Kidney epithelial cell (primary cell): ENCODE results near the gene PCP4. TPM values are rescaled to one million over a fixed set of nuclear protein-coding genes. Genes with fewer than 3 reads are reported as not detected.

Experiments
- DNase-seq: peaks from one replicate; pipeline ENCODE4 v3.0.0-alpha.2; 2010; ENCODE audit warnings: low read depth
- H3K27me3 ChIP-seq: 2 replicates; pipeline ENCODE4 v1.6.0; 2011; ENCODE audit warnings: low read length; ENCODE audit not compliant: control insufficient read depth, insufficient read depth
- H3K36me3 ChIP-seq: 2 replicates; pipeline ENCODE4 v1.5.1; 2011; ENCODE audit warnings: low read length; ENCODE audit not compliant: control insufficient read depth, insufficient read depth
- H3K4me3 ChIP-seq: 2 replicates; pipeline ENCODE4 v1.5.1; 2011; ENCODE audit warnings: low read depth, mild to moderate bottlenecking, control low read depth, low read length
- total RNA-seq: library from RNA; depleted of rRNA; stranded (reverse); fragments of >200 nt; gene quantifications from 2 replicates; pipeline ENCODE4 v1.2.3, GENCODE V29; 2015
- TF ChIP-seq, protein P1 (sequence below): IDR thresholded peaks from 2 replicates; pipeline ENCODE4 v1.5.1; 2011; ENCODE audit warnings: mild to moderate bottlenecking, moderate library complexity, low read length, control low read depth, inconsistent platforms; ENCODE audit not compliant: insufficient read depth, poor library complexity, severe bottlenecking

PCP4 gene
- total RNA-seq, 1 donor from 2014 or later = 1.2 TPM

DNA sequence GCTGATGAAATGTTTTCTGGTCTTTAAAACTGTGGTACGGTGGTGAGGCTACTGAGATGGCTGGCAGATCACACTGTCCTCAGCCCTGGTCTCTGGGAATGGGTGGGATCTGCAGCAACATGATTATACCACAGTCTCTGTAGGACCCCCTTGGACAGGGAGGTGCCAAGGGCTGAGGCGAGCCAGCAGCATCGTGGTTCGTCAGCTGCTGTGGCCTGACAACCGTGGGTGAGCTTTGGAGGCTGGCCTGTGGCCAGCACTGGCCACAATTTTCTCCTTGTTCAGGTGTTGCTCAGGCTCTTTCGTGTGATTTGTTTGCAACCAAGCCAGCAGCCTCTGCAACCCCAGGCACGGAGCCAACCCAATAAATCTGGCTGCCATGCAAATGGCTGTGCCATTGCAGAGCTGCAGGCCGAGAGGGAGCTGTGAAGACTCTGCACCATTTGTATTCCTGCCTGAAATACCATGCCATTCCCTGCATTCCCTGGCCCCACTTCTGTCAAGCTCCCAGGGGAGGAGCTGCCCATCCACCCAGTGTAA is 70.9 kb downstream of the PCP4 start:
- no peak for DNase-seq
- Histone ChIP-seq H3K4me3 (no peak overlapping the region), H3K36me3 (no peaks in the 10 kb centered on the region), H3K27me3 (no peaks in the 10 kb centered on the region)
- TF ChIP-seq, protein P1, sequence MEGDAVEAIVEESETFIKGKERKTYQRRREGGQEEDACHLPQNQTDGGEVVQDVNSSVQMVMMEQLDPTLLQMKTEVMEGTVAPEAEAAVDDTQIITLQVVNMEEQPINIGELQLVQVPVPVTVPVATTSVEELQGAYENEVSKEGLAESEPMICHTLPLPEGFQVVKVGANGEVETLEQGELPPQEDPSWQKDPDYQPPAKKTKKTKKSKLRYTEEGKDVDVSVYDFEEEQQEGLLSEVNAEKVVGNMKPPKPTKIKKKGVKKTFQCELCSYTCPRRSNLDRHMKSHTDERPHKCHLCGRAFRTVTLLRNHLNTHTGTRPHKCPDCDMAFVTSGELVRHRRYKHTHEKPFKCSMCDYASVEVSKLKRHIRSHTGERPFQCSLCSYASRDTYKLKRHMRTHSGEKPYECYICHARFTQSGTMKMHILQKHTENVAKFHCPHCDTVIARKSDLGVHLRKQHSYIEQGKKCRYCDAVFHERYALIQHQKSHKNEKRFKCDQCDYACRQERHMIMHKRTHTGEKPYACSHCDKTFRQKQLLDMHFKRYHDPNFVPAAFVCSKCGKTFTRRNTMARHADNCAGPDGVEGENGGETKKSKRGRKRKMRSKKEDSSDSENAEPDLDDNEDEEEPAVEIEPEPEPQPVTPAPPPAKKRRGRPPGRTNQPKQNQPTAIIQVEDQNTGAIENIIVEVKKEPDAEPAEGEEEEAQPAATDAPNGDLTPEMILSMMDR = no peak

DNA sequence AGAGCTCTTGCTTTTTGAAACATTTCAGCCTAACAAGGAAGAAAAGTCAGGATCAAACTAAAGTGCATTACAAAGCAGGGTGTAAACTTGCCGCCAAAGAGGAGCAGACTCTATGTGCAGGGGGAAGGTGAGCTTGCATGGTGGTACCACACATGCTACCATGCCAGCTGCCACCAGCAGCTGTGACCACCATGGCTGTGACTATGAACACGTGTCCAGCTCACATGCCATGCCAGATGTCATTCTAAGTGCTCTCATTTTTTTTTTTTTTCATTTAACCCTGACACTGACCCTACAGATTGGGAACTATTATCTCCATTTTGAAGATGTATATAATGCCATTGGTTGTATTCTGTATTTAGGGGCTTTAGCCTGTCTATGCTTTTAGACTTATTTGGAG is 79.0 kb downstream of the PCP4 start:
- peaks cover 2% of the 10 kb centered on the region for H3K27me3 ChIP-seq
- no peaks in the 10 kb centered on the region for H3K36me3 ChIP-seq
- TF ChIP-seq, protein P1 = no peak
- DNase-seq = no peak
- H3K4me3 ChIP-seq = no peak overlapping the region

DNA sequence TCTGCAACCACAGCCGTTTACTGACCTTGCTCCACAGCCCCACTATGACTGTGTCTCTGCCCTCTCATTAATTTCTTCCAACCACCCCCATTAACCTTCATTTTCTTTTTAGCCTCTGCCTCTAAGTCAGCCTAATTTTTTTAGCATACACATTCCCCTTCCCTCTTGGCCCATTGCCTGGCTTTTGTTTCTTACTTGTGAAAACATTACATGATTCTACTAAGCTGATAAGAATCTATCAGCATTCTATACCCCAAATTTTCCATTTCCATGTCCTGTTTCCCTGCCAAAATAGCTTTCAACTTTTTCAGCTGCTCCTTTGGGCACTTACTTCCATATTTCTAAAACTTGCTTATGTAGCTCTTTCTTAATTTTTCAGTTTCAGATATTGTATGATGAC is 79.8 kb downstream of the PCP4 start:
- TF ChIP-seq, protein P1 = no peak
- Histone ChIP-seq H3K4me3 (no peak overlapping the region), H3K36me3 (no peaks in the 10 kb centered on the region), H3K27me3 (peaks cover 2% of the 10 kb centered on the region)
- DNase-seq = no peak

DNA sequence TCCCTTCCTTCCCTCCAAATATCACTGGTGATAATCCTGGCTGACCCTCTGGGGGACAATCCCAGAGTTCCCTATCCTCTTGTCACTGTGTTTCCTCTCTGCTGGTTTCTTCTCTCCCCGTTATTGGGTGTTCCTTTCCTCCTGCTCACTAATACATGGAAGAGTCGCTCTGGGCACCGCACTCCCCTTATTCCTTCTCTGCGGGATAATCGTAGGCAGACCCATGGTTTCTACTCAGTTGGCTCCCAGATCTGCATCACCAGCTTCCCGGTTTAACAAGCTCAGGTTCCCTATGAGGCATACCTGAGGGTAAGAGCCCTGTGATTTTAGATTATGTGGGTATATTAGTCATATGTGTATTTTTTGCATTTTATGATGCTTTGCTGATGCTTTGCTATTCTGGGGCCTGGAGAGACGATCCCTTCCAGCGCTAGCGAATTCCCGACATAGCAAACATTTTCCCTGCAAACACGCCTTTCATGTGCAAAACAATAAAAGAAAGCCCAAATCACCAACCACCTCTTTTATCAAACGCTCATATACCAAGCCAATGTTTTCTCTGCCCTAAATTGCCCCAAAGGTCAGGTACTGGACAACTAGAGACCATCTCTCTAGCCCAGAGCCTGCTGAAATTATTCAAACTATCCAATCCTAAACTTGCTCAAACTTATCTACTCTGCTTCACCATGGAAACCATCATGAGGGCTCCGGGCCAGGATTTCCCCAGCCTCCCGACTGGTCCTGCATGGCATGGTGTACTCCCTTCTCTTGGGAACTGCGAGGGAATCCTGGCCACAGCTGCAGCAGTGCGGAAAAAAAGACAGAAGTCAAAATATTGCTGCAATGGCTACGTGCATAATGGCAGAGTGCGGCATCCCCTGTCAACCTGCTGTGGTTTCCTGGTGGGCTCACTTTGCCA is 84.2 kb downstream of the PCP4 start:
- no peak overlapping the region for H3K4me3 ChIP-seq
- H3K36me3 ChIP-seq = no peaks in the 10 kb centered on the region
- TF ChIP-seq, protein P1 = no peak
- no peak for DNase-seq
- peaks cover 2% of the 10 kb centered on the region for H3K27me3 ChIP-seq

DNA sequence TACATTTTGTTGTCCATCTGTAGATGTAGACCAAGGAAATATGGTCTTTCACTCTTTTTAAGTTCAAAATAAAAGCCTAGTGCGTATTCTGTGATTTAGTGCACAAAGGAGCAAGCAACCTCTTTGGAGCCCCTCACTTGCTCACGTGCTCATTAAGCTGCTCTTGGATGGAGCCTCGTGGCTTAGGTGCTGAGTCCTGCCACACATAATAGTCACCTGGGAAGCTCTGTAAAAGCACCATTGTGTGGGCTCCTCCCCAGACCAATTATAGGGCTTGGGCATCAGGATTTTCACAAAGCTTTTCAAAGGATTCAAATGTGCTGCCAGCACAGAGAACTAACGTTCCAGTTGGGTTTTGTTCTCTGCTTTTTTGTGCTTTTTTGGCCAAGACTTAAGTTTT is 85.0 kb downstream of the PCP4 start:
- DNase-seq = no peak
- Histone ChIP-seq H3K4me3 (no peak overlapping the region), H3K36me3 (no peaks in the 10 kb centered on the region), H3K27me3 (peaks cover 2% of the 10 kb centered on the region)
- TF ChIP-seq, protein P1 = no peak

DNA sequence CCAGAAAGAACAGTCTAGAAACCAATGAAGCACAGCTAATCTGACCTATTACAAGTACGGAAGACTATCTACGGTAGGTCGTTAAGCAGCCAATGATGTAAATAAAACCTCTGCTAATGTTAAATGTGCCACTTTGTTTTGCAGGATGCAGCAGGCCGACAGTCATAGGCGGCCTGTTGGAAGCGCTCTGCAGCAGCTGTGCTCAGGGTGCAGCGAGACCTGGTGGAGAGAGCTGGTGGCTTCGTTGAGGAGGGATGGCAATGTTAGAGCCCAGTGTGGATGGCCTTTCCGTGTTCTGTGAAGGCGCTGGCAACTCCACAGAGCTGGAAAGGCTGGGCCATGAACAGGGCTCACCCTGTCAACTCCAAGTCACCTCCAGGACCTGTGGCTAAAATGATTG is 87.3 kb downstream of the PCP4 start:
- TF ChIP-seq, protein P1 = no peak
- Histone ChIP-seq H3K4me3 (no peak overlapping the region), H3K27me3 (peaks cover 2% of the 10 kb centered on the region), H3K36me3 (no peaks in the 10 kb centered on the region)
- no peak for DNase-seq
